Coronary artery (tissue), 2 donors: ENCODE measurements around the gene RASGRF2.

Experiments
- DNase-seq: peaks from one replicate; pipeline ENCODE4 v3.0.0-alpha.2; 2017; ENCODE audit warnings: low spot score
- H3K27ac ChIP-seq, 2 donors: fragments of 200-600 bp; sonication (generic); one replicate each; pipeline ENCODE4 v1.5.1; 2016 to 2019
- H3K4me3 ChIP-seq: fragments of 200-600 bp; sonication (generic); 2 replicates; pipeline ENCODE4 v1.5.1; 2016; ENCODE audit warnings: mild to moderate bottlenecking, moderate library complexity
- TF ChIP-seq, protein P1 (sequence below): fragments of 200-600 bp; sonication (generic); IDR thresholded peaks from one replicate; pipeline ENCODE4 v1.5.1; 2019; ENCODE audit warnings: antibody characterized with exemption

Gene RASGRF2

DNA sequence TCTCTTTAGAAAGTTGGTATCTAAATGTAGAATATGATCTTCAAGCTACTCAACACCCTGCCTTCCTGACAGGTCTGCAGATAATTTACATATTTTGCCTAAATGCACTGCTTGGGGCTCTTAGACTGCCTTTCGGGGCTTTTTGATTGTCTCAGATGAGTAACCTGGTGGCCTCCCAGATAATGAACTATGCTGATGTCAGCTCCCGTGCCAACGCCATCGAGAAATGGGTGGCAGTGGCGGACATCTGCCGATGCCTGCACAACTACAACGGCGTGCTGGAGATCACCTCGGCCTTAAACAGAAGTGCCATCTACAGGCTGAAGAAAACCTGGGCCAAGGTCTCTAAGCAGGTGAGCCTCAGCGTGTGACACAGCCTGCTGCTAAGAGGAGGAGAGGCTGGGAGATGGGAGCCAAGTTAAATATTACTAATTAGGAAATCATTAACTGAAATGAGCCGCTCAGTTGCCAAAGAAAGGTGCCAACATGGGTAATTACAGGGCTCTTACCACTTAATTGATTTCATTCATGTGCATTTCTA is 252.1 kb downstream of the RASGRF2 start:
- DNase-seq: no peak
- Histone ChIP-seq H3K4me3 (no peak overlapping the region), H3K27ac (no peak overlapping the region)
- TF ChIP-seq, protein P1, sequence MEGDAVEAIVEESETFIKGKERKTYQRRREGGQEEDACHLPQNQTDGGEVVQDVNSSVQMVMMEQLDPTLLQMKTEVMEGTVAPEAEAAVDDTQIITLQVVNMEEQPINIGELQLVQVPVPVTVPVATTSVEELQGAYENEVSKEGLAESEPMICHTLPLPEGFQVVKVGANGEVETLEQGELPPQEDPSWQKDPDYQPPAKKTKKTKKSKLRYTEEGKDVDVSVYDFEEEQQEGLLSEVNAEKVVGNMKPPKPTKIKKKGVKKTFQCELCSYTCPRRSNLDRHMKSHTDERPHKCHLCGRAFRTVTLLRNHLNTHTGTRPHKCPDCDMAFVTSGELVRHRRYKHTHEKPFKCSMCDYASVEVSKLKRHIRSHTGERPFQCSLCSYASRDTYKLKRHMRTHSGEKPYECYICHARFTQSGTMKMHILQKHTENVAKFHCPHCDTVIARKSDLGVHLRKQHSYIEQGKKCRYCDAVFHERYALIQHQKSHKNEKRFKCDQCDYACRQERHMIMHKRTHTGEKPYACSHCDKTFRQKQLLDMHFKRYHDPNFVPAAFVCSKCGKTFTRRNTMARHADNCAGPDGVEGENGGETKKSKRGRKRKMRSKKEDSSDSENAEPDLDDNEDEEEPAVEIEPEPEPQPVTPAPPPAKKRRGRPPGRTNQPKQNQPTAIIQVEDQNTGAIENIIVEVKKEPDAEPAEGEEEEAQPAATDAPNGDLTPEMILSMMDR: no peak

DNA sequence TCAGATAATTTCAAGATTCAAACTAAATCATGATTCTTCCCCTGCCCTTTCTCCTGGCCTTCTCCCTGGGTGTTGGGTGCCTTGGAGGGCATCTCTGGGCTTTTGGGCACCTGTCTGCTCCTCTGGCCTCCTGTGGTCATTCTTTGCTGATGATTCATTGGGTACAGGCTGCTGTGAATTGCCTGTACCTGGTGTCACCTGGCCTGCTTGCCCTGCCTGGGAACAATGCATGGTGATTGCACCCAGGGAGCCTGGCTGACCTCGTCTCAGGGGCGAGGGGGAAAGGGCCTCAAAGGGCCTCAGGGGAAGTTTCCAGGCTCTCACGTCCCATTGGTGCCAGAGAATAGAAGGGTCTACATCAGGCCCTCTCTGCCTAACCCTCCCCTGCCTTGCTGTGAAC is 252.9 kb downstream of the RASGRF2 start:
- Histone ChIP-seq H3K27ac (no peak overlapping the region), H3K4me3 (no peak overlapping the region)
- TF ChIP-seq, protein P1: no peak
- no peak for DNase-seq

DNA sequence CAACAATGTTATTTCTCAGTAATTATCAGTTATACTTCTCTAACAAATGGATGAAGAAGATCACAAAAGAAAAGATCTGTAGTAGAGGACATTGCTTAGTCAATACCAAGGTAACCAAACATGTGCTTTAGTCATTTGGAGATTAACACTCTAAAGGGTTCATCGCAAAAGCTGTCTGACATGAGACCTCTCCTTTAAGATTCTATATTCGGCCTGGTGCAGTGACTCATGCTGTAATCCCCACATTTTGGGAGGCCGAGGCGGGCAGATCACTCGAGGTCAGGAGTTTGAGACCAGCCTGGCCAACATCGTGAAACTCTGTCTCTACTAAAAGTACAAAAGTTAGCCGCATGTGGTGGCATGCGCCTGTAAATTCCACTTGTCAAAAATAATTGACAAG is 254.7 kb downstream of the RASGRF2 start:
- TF ChIP-seq, protein P1: no peak
- Histone ChIP-seq H3K4me3 (no peak overlapping the region), H3K27ac (no peak overlapping the region)
- no peak for DNase-seq

DNA sequence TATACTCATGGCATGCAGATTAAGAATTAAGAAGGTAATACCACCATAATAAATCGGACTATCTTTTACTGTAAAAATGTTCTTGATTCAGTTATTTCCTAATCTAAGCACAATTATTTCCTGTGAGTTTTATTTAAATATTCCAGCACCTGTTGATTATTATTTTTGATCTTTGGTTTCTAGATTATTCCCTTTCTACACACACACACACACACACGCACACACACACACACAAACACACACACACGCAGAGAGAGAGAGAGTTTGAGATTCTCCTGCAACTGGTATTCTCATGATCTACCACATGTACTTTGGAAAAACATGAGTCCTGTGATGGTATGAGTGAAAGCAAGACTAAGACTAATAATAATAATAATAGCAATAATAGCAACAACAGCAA is 256.0 kb downstream of the RASGRF2 start:
- no peak overlapping the region for H3K27ac ChIP-seq
- TF ChIP-seq, protein P1: no peak

DNA sequence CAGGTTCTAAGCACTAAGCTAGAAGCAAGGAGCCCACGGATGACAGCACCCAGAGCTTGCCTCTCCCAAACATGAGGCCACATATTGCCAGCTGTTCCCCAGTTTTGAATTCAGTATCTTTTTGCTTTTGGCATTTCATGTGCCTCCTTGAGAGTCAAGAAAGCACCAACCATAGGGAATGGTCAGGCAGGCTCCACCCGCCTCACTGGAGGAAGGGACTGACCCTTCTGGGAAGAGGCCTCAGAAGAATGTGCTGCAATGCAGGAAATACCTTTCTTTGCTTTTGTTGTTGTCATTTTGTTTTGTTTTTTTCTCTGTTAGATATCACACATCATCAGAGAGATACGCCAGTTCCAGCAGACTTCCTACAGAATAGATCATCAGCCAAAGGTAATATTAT is 259.2 kb downstream of the RASGRF2 start:
- no peak overlapping the region for H3K4me3 ChIP-seq
- H3K27ac ChIP-seq: no peak overlapping the region
- DNase-seq: no peak
- TF ChIP-seq, protein P1: no peak

More for the DNA sequence above, 256.0 kb downstream of the RASGRF2 start:
- H3K4me3 ChIP-seq: no peak overlapping the region
- no peak for DNase-seq

DNA sequence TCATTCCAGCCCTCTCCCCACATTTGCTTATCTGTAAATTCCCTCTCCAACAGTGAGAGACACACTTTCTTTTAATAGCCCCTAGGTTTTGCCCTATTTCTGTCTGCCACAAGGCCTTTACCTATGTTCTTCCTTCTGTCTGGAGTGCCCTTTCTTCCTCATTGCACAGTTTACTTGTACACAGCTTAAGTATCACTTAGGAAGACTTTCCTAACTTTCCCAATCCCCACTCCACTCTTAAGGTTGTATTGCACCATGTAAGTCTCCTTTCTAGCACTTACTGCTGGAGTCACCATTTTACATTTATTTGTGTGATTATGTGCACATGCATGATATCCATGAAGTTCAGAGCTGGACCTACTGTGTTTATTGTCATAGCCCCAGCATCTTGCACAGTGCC is 262.1 kb downstream of the RASGRF2 start:
- no peak overlapping the region for H3K27ac ChIP-seq
- no peak for DNase-seq
- H3K4me3 ChIP-seq: no peak overlapping the region
- TF ChIP-seq, protein P1: no peak

DNA sequence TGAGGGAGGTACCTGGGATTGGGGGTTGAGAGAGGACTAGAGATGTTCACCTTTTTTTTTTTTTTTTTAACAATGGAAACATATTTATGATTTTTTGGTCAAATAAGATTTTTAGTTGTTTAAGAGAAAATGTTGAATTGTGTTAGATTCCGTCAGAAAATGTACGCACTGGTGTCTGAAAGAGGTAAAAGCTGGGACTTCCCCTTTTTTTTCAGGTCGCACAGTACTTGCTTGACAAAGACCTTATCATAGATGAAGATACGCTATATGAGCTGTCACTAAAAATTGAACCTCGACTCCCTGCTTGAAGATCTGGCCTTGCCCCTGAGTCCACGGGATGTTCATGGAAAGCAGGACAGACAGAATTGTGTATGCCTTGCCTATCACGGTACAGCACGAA is 265.3 kb downstream of the RASGRF2 start:
- Histone ChIP-seq H3K4me3 (no peak overlapping the region), H3K27ac (no peak overlapping the region)
- TF ChIP-seq, protein P1: no peak
- no peak for DNase-seq
